ENCODE measurements around the gene MBLAC1. TPM values are rescaled to one million over a fixed set of nuclear protein-coding genes. Genes with fewer than 3 reads are reported as not detected.

Gene MBLAC1
- polyA plus RNA-seq, 1 donor from 2014 or later: 6.4 TPM

- H3F3A ChIP-seq (ENCODE audit: insufficient read depth, low read length, poor library complexity, severe bottlenecking): no peaks in the 10 kb centered on the region
- H3K9ac ChIP-seq (ENCODE audit: low read length): no peak overlapping the region
- H3K4me3 ChIP-seq (ENCODE audit: low read length): peak overlapping the region; percentile 91
- H3K27ac ChIP-seq (ENCODE audit: low read length): no peak overlapping the region
- H4K20me1 ChIP-seq (ENCODE audit: insufficient read depth): no peaks in the 10 kb centered on the region
- H3K79me2 ChIP-seq (replicated peaks; ENCODE audit: insufficient read depth, low read length): peaks cover 47% of the 10 kb centered on the region
- H3K9me3 ChIP-seq (ENCODE audit: low read length): no peaks in the 10 kb centered on the region
- H3K36me3 ChIP-seq (ENCODE audit: insufficient read depth, low read length): peaks cover 11% of the 10 kb centered on the region
- no peak overlapping the region for H2AFZ ChIP-seq (ENCODE audit: low read depth, low read length)
- no peaks in the 10 kb centered on the region for H3K27me3 ChIP-seq (ENCODE audit: insufficient read depth, low read depth, low read length)
- H3K4me2 ChIP-seq (ENCODE audit: low read length): no peak overlapping the region
- no peak for TF ChIP-seq MXI1 (conservative IDR thresholded peaks at IDR 0.05; ENCODE audit: poor library complexity, severe bottlenecking)
- no peak for TF ChIP-seq SMC3 (conservative IDR thresholded peaks at IDR 0.05; ENCODE audit: poor library complexity)
- TF ChIP-seq POLR2AphosphoS5 (IDR thresholded peaks at IDR 0.05): no peak
- TF ChIP-seq, protein P1, sequence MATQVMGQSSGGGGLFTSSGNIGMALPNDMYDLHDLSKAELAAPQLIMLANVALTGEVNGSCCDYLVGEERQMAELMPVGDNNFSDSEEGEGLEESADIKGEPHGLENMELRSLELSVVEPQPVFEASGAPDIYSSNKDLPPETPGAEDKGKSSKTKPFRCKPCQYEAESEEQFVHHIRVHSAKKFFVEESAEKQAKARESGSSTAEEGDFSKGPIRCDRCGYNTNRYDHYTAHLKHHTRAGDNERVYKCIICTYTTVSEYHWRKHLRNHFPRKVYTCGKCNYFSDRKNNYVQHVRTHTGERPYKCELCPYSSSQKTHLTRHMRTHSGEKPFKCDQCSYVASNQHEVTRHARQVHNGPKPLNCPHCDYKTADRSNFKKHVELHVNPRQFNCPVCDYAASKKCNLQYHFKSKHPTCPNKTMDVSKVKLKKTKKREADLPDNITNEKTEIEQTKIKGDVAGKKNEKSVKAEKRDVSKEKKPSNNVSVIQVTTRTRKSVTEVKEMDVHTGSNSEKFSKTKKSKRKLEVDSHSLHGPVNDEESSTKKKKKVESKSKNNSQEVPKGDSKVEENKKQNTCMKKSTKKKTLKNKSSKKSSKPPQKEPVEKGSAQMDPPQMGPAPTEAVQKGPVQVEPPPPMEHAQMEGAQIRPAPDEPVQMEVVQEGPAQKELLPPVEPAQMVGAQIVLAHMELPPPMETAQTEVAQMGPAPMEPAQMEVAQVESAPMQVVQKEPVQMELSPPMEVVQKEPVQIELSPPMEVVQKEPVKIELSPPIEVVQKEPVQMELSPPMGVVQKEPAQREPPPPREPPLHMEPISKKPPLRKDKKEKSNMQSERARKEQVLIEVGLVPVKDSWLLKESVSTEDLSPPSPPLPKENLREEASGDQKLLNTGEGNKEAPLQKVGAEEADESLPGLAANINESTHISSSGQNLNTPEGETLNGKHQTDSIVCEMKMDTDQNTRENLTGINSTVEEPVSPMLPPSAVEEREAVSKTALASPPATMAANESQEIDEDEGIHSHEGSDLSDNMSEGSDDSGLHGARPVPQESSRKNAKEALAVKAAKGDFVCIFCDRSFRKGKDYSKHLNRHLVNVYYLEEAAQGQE (IDR thresholded peaks at IDR 0.05; ENCODE audit: borderline replicate concordance): no peak
- H3K9me2 ChIP-seq (ENCODE audit: insufficient read depth, low read length): no peaks in the 10 kb centered on the region
Observed at GRCh38 chr7:100079024-100079560, 47.7 kb upstream of the MBLAC1 start.

- Histone ChIP-seq H2AFZ (ENCODE audit: low read depth, low read length) (peak overlapping the region; percentile 56), H3K4me3 (ENCODE audit: low read length) (peak overlapping the region; percentile 91), H3F3A (ENCODE audit: insufficient read depth, low read length, poor library complexity, severe bottlenecking) (no peaks in the 10 kb centered on the region), H3K9me2 (ENCODE audit: insufficient read depth, low read length) (no peaks in the 10 kb centered on the region), H3K9me3 (ENCODE audit: low read length) (no peaks in the 10 kb centered on the region), H4K20me1 (ENCODE audit: insufficient read depth) (no peaks in the 10 kb centered on the region), H3K27me3 (ENCODE audit: insufficient read depth, low read depth, low read length) (no peaks in the 10 kb centered on the region), H3K36me3 (ENCODE audit: insufficient read depth, low read length) (peaks cover 6% of the 10 kb centered on the region), H3K79me2 (replicated peaks; ENCODE audit: insufficient read depth, low read length) (peaks cover 47% of the 10 kb centered on the region), H3K4me2 (ENCODE audit: low read length) (peak overlapping the region; percentile 76), H3K27ac (ENCODE audit: low read length) (peak overlapping the region; percentile 88), H3K9ac (ENCODE audit: low read length) (peak overlapping the region; percentile 93)
- no peak for TF ChIP-seq SMC3 (conservative IDR thresholded peaks at IDR 0.05; ENCODE audit: poor library complexity)
- peak; percentile 16 for TF ChIP-seq MXI1 (conservative IDR thresholded peaks at IDR 0.05; ENCODE audit: poor library complexity, severe bottlenecking)
Observed at GRCh38 chr7:100080907-100081534, 45.7 kb upstream of the MBLAC1 start.

GRCh38 chr7:100081535-100082102, 45.1 kb upstream of the MBLAC1 start, which contains the start of gene ZNF3:
Gene ZNF3 (minus strand): TSS chr7:100081723. CDS start chr7:100077357, 4,366 bp downstream.
- TF ChIP-seq MXI1 (conservative IDR thresholded peaks at IDR 0.05; ENCODE audit: poor library complexity, severe bottlenecking) (peak; percentile 90), SMC3 (conservative IDR thresholded peaks at IDR 0.05; ENCODE audit: poor library complexity) (peak; percentile 93), TAF1 (IDR thresholded peaks at IDR 0.05; ENCODE audit: low read depth) (no peak), RAD21 (conservative IDR thresholded peaks at IDR 0.05) (peak; percentile 82), POLR2AphosphoS5 (IDR thresholded peaks at IDR 0.05) (peak; percentile 99), EP300 (conservative IDR thresholded peaks at IDR 0.05; ENCODE audit: poor library complexity, severe bottlenecking) (peak; percentile 83), CTCF (IDR thresholded peaks at IDR 0.05; ENCODE audit: poor library complexity, severe bottlenecking) (peak; percentile 97), EZH2 (IDR thresholded peaks at IDR 0.05; ENCODE audit: borderline replicate concordance, insufficient read depth, low read length, poor library complexity, severe bottlenecking) (no peak)
- TF ChIP-seq, protein P1 (IDR thresholded peaks at IDR 0.05; ENCODE audit: borderline replicate concordance): peak; percentile 65
- no peaks in the 10 kb centered on the region for H3K9me2 ChIP-seq (ENCODE audit: insufficient read depth, low read length)
- peak within 1 kb of the TSS; percentile 93 for H3K9ac ChIP-seq (ENCODE audit: low read length)
- no peaks in the 10 kb centered on the region for H3K9me3 ChIP-seq (ENCODE audit: low read length)
- peak within 1 kb of the TSS; percentile 76 for H3K4me2 ChIP-seq (ENCODE audit: low read length)
- H3K27ac ChIP-seq (ENCODE audit: low read length): peak within 1 kb of the TSS; percentile 88
- H3K79me2 ChIP-seq (replicated peaks; ENCODE audit: insufficient read depth, low read length): peaks cover 47% of the 10 kb centered on the region
- H3K27me3 ChIP-seq (ENCODE audit: insufficient read depth, low read depth, low read length): no peaks in the 10 kb centered on the region
- H3K36me3 ChIP-seq (ENCODE audit: insufficient read depth, low read length): peaks cover 6% of the 10 kb centered on the region
- no peaks in the 10 kb centered on the region for H3F3A ChIP-seq (ENCODE audit: insufficient read depth, low read length, poor library complexity, severe bottlenecking)
- H4K20me1 ChIP-seq (ENCODE audit: insufficient read depth): no peaks in the 10 kb centered on the region
- H2AFZ ChIP-seq (ENCODE audit: low read depth, low read length): peak within 1 kb of the TSS; percentile 56
- H3K4me3 ChIP-seq (ENCODE audit: low read length): peak within 1 kb of the TSS; percentile 91

All from neural cell (in vitro differentiated cells).